Neutrophil (primary cell): ENCODE results near the gene HLA-DQB1.

Experiments
- H3K27ac ChIP-seq: fragments of 200-600 bp; sonication (generic); 2 replicates; pipeline ENCODE4 v1.5.1; 2016; ENCODE audit warnings: mild to moderate bottlenecking, moderate library complexity
- H3K27me3 ChIP-seq: fragments of 200-600 bp; sonication (generic); 2 replicates; pipeline ENCODE4 v1.6.0; 2016; ENCODE audit warnings: mild to moderate bottlenecking
- H3K36me3 ChIP-seq: fragments of 200-600 bp; sonication (generic); 2 replicates; pipeline ENCODE4 v1.5.1; 2017
- H3K4me1 ChIP-seq, 2 experiments: fragments of 200-600 bp in 1 of 2; sonication (generic) in 1 of 2; 1 replicate in 1 of 2; 2 replicates in 1 of 2; pipeline versions ENCODE4 v1.5.1 to v1.6.1; 2013 to 2016; ENCODE audit warnings: low read depth in 1 of 2, low read length in 1 of 2, mild to moderate bottlenecking in 1 of 2, moderate library complexity in 1 of 2; ENCODE audit not compliant: control insufficient read depth in 1 of 2, insufficient read depth in 1 of 2
- H3K4me3 ChIP-seq, 2 experiments: fragments of 200-600 bp in 1 of 2; sonication (generic) in 1 of 2; 1 replicate in 1 of 2; 2 replicates in 1 of 2; pipeline ENCODE4 v1.5.1; 2013 to 2016; ENCODE audit warnings: low read depth in 1 of 2, low read length in 1 of 2, mild to moderate bottlenecking in 1 of 2, moderate library complexity in 1 of 2
- H3K9me3 ChIP-seq: fragments of 200-600 bp; sonication (generic); 2 replicates; pipeline ENCODE4 v1.5.1; 2016
- CTCF ChIP-seq: fragments of 200-600 bp; sonication (generic); IDR thresholded peaks from 2 replicates; pipeline ENCODE4 v1.5.1; 2016; ENCODE audit warnings: antibody characterized with exemption

HLA-DQB1 gene

GRCh38 chr6:32613475-32613874, 53.0 kb downstream of the HLA-DQB1 start:
- H3K27me3 ChIP-seq: peaks cover 28% of the 10 kb centered on the region
- no peak overlapping the region for H3K4me3 ChIP-seq
- H3K4me1 ChIP-seq: no peaks in the 10 kb centered on the region
- H3K36me3 ChIP-seq: no peaks in the 10 kb centered on the region
- peaks cover 4% of the 10 kb centered on the region for H3K9me3 ChIP-seq
- no peak for TF ChIP-seq CTCF
- no peak overlapping the region for H3K27ac ChIP-seq

GRCh38 chr6:32610682-32611296, 55.7 kb downstream of the HLA-DQB1 start:
- H3K27me3 ChIP-seq: peaks cover 20% of the 10 kb centered on the region
- no peaks in the 10 kb centered on the region for H3K36me3 ChIP-seq
- H3K9me3 ChIP-seq: no peaks in the 10 kb centered on the region
- no peak overlapping the region for H3K4me3 ChIP-seq
- H3K4me1 ChIP-seq: no peaks in the 10 kb centered on the region
- H3K27ac ChIP-seq: no peak overlapping the region
- no peak for TF ChIP-seq CTCF

- Histone ChIP-seq H3K4me1 (no peaks in the 10 kb centered on the region), H3K4me3 (no peak overlapping the region), H3K36me3 (no peaks in the 10 kb centered on the region), H3K9me3 (no peaks in the 10 kb centered on the region), H3K27me3 (peaks cover 18% of the 10 kb centered on the region), H3K27ac (no peak overlapping the region)
- no peak for TF ChIP-seq CTCF
Measured at GRCh38 chr6:32609731-32610640, 56.5 kb downstream of the HLA-DQB1 start.
